ENCODE results near the gene NPC1L1. TPM values are rescaled to one million over a fixed set of nuclear protein-coding genes. Genes with fewer than 3 reads are reported as not detected.
A peak's percentile ranks its signal among the peaks of the same experiment; 100 is the strongest.
"Not testable (repeated sequence)": the region's sequence is repeated elsewhere in the genome, so short reads cannot be mapped to it uniquely, and the experiment has no call there.

The NPC1L1 gene
- total RNA-seq, 2 experiments from 2014 or later: not detected

- intact Hi-C loops (cut with micrococcal nuclease): loop anchor here (5.0 kb wide), 1 partner anchor 39 kb away; no protein-coding TSS in a partner anchor
- H3K36me3 Mint-ChIP-seq (ENCODE audit: low read depth): peaks cover 2% of the 10 kb centered on the region
- H3K27me3 Mint-ChIP-seq (ENCODE audit: low read depth): peaks cover 5% of the 10 kb centered on the region
- H3K4me3 Mint-ChIP-seq: no peak overlapping the region
- DNase-seq: peak; percentile 44
- peak overlapping the region; percentile 0 for H3K27ac Mint-ChIP-seq
- H3K4me1 Mint-ChIP-seq (ENCODE audit: low read depth): peaks cover 16% of the 10 kb centered on the region
- peaks cover 16% of the 10 kb centered on the region for H3K9me3 Mint-ChIP-seq
- CTCF ChIA-PET: interaction anchor here (0.6 kb wide), 1 partner anchor 8 kb away, joined by 5 read pairs; no protein-coding TSS in a partner anchor
These were observed 32.7 kb downstream of the NPC1L1 start for GRCh38 chr7:44508328-44509030.

- Mint-ChIP-seq H3K4me1 (ENCODE audit: low read depth) (peaks cover 16% of the 10 kb centered on the region), H3K9me3 (peaks cover 16% of the 10 kb centered on the region)
- not testable (repeated sequence) for H3K36me3 Mint-ChIP-seq (ENCODE audit: low read depth); DNase-seq; H3K4me3 Mint-ChIP-seq; H3K27me3 Mint-ChIP-seq (ENCODE audit: low read depth); H3K27ac Mint-ChIP-seq
- CTCF ChIA-PET: interaction anchor here (0.6 kb wide), 1 partner anchor 229 kb away, joined by 4 read pairs; no protein-coding TSS in a partner anchor
- intact Hi-C loops (cut with micrococcal nuclease): loop anchor here (5.0 kb wide), 1 partner anchor 41 kb away; no protein-coding TSS in a partner anchor
These were observed 34.4 kb downstream of the NPC1L1 start for GRCh38 chr7:44506592-44507288.

GRCh38 chr7:44505595-44505994 is 35.5 kb downstream of the NPC1L1 start:
- no peak overlapping the region for H3K27ac Mint-ChIP-seq
- intact Hi-C loops (cut with micrococcal nuclease): loop anchor here (5.0 kb wide), 1 partner anchor 42 kb away; no protein-coding TSS in a partner anchor
- peaks cover 2% of the 10 kb centered on the region for H3K36me3 Mint-ChIP-seq (ENCODE audit: low read depth)
- peaks cover 16% of the 10 kb centered on the region for H3K4me1 Mint-ChIP-seq (ENCODE audit: low read depth)
- no peak overlapping the region for H3K4me3 Mint-ChIP-seq
- CTCF ChIA-PET: no interaction called here
- peaks cover 15% of the 10 kb centered on the region for H3K9me3 Mint-ChIP-seq
- DNase-seq: peak; percentile 35
- H3K27me3 Mint-ChIP-seq (ENCODE audit: low read depth): peaks cover 2% of the 10 kb centered on the region

GRCh38 chr7:44498230-44498954 is 42.7 kb downstream of the NPC1L1 start:
- H3K36me3 Mint-ChIP-seq (ENCODE audit: low read depth): no peaks in the 10 kb centered on the region
- H3K27ac Mint-ChIP-seq: no peak overlapping the region
- CTCF ChIA-PET: interaction anchor here (0.6 kb wide), 1 partner anchor 37 kb away, joined by 5 read pairs; no protein-coding TSS in a partner anchor
- no peaks in the 10 kb centered on the region for H3K9me3 Mint-ChIP-seq
- no peaks in the 10 kb centered on the region for H3K4me1 Mint-ChIP-seq (ENCODE audit: low read depth)
- no peaks in the 10 kb centered on the region for H3K27me3 Mint-ChIP-seq (ENCODE audit: low read depth)
- DNase-seq: no peak
- no peak overlapping the region for H3K4me3 Mint-ChIP-seq
- intact Hi-C loops (cut with micrococcal nuclease): no loop called here

GRCh38 chr7:44497155-44498027 is 43.7 kb downstream of the NPC1L1 start:
- H3K4me1 Mint-ChIP-seq (ENCODE audit: low read depth): no peaks in the 10 kb centered on the region
- no peaks in the 10 kb centered on the region for H3K36me3 Mint-ChIP-seq (ENCODE audit: low read depth)
- intact Hi-C loops (cut with micrococcal nuclease): no loop called here
- no peaks in the 10 kb centered on the region for H3K9me3 Mint-ChIP-seq
- no peak overlapping the region for H3K4me3 Mint-ChIP-seq
- no peaks in the 10 kb centered on the region for H3K27me3 Mint-ChIP-seq (ENCODE audit: low read depth)
- no peak overlapping the region for H3K27ac Mint-ChIP-seq
- no peak for DNase-seq
- CTCF ChIA-PET: interaction anchor here (0.9 to 1.2 kb wide), 2 partner anchors 25 to 68 kb away, joined by 3 read pairs; no protein-coding TSS in a partner anchor

- DNase-seq: no peak
- intact Hi-C loops (cut with micrococcal nuclease): no loop called here
- CTCF ChIA-PET: interaction anchor here (1.2 kb wide), 1 partner anchor 69 kb away, joined by 3 read pairs; no protein-coding TSS in a partner anchor
These were observed 44.7 kb downstream of the NPC1L1 start for GRCh38 chr7:44496385-44496784.

GRCh38 chr7:44494960-44495359 is 46.2 kb downstream of the NPC1L1 start:
- CTCF ChIA-PET: interaction anchor here (1.7 kb wide), 1 partner anchor 71 kb away, joined by 4 read pairs; no protein-coding TSS in a partner anchor
- no peaks in the 10 kb centered on the region for H3K9me3 Mint-ChIP-seq
- H3K4me1 Mint-ChIP-seq (ENCODE audit: low read depth): peaks cover 6% of the 10 kb centered on the region
- no peaks in the 10 kb centered on the region for H3K36me3 Mint-ChIP-seq (ENCODE audit: low read depth)
- no peaks in the 10 kb centered on the region for H3K27me3 Mint-ChIP-seq (ENCODE audit: low read depth)
- DNase-seq: no peak
- intact Hi-C loops (cut with micrococcal nuclease): loop anchor here (5.0 kb wide), 1 partner anchor 238 kb away; no protein-coding TSS in a partner anchor
- H3K27ac Mint-ChIP-seq: no peak overlapping the region
- no peak overlapping the region for H3K4me3 Mint-ChIP-seq

More at GRCh38 chr7:44496385-44496784, 44.7 kb downstream of the NPC1L1 start:
- peaks cover under 1% of the 10 kb centered on the region for H3K4me1 Mint-ChIP-seq (ENCODE audit: low read depth)
- H3K27me3 Mint-ChIP-seq (ENCODE audit: low read depth): no peaks in the 10 kb centered on the region
- no peaks in the 10 kb centered on the region for H3K36me3 Mint-ChIP-seq (ENCODE audit: low read depth)
- no peak overlapping the region for H3K27ac Mint-ChIP-seq
- H3K9me3 Mint-ChIP-seq: no peaks in the 10 kb centered on the region
- H3K4me3 Mint-ChIP-seq: no peak overlapping the region

- peaks cover 11% of the 10 kb centered on the region for H3K36me3 Mint-ChIP-seq (ENCODE audit: low read depth)
- CTCF ChIA-PET: interaction anchor here (0.5 to 2.6 kb wide), 8 partner anchors 11 to 841 kb away, joined by 3 to 7 read pairs (median 3); no protein-coding TSS in a partner anchor
- H3K9me3 Mint-ChIP-seq: no peaks in the 10 kb centered on the region
- no peaks in the 10 kb centered on the region for H3K27me3 Mint-ChIP-seq (ENCODE audit: low read depth)
- no peak for DNase-seq
- peak overlapping the region; percentile 85 for H3K4me3 Mint-ChIP-seq
- H3K27ac Mint-ChIP-seq: peak overlapping the region; percentile 94
- intact Hi-C loops (cut with micrococcal nuclease): loop anchor here (2.0 to 5.0 kb wide), 6 partner anchors 82 to 408 kb away; partner anchors contain the start of genes DDX56, POLM, PPIA and YKT6
- peaks cover 35% of the 10 kb centered on the region for H3K4me1 Mint-ChIP-seq (ENCODE audit: low read depth)
These were observed 49.9 kb downstream of the NPC1L1 start for GRCh38 chr7:44491229-44491628.

- Mint-ChIP-seq H3K4me1 (ENCODE audit: low read depth) (peaks cover 41% of the 10 kb centered on the region), H3K27ac (peak within 1 kb of the TSS; percentile 94), H3K27me3 (ENCODE audit: low read depth) (no peaks in the 10 kb centered on the region), H3K9me3 (no peaks in the 10 kb centered on the region), H3K4me3 (peak within 1 kb of the TSS; percentile 85), H3K36me3 (ENCODE audit: low read depth) (peaks cover 11% of the 10 kb centered on the region)
- CTCF ChIA-PET: interaction anchor here (0.5 to 2.6 kb wide), 14 partner anchors 10 to 840 kb away, joined by 3 to 9 read pairs (median 3); no protein-coding TSS in a partner anchor
- intact Hi-C loops (cut with micrococcal nuclease): loop anchor here (1.0 to 5.0 kb wide), 9 partner anchors 29 to 408 kb away; partner anchors contain the start of genes DDX56, H2AZ2, POLM and PPIA
- peak; percentile 89 for DNase-seq
These were observed 50.6 kb downstream of the NPC1L1 start, which contains the start of gene NUDCD3 for GRCh38 chr7:44490351-44491200. NUDCD3 (minus strand) TSS chr7:44490658; CDS start chr7:44490600, 58 bp downstream.

- Mint-ChIP-seq H3K36me3 (ENCODE audit: low read depth) (peaks cover 14% of the 10 kb centered on the region), H3K4me1 (ENCODE audit: low read depth) (peaks cover 45% of the 10 kb centered on the region), H3K4me3 (peak overlapping the region; percentile 85), H3K27me3 (ENCODE audit: low read depth) (no peaks in the 10 kb centered on the region), H3K27ac (peak overlapping the region; percentile 94), H3K9me3 (no peaks in the 10 kb centered on the region)
- intact Hi-C loops (cut with micrococcal nuclease): loop anchor here (1.0 to 5.0 kb wide), 9 partner anchors 29 to 407 kb away; partner anchors contain the start of genes DDX56, H2AZ2, POLM and PPIA
- CTCF ChIA-PET: interaction anchor here (0.7 to 2.6 kb wide), 8 partner anchors 10 to 249 kb away, joined by 3 to 9 read pairs (median 4); no protein-coding TSS in a partner anchor
- peak; percentile 39 for DNase-seq
These were observed 51.2 kb downstream of the NPC1L1 start for GRCh38 chr7:44489955-44490350.

Measured in activated naive CD4-positive, alpha-beta T cell treated with anti-CD3 and anti-CD28 coated beads for 36 hours (primary cell).